Kidney (tissue), 14 donors: ENCODE data around the gene ATP6V1B1. TPM values are rescaled to one million over a fixed set of nuclear protein-coding genes. Genes with fewer than 3 reads are reported as not detected.

Experiments
- DNase-seq, 5 donors: peaks; one replicate each; pipeline ENCODE4 v3.0.0-alpha.2; 2013 to 2020
- FAIRE-seq: peaks from 2 replicates; lab custom pipeline; 2012; peaks lifted over from hg19 to GRCh38; lab: Jason Lieb, UNC
- H3K27ac ChIP-seq, 2 donors: one replicate each; pipeline ENCODE4 v1.7.0; 2013; ENCODE audit warnings: low read depth in 2 of 2, low read length in 2 of 2, inconsistent platforms in 1 of 2
- H3K27me3 ChIP-seq: one replicate; pipeline ENCODE4 v1.7.1; 2013; ENCODE audit warnings: low read length, inconsistent platforms; ENCODE audit not compliant: control insufficient read depth, insufficient read depth
- H3K36me3 ChIP-seq, 3 donors: one replicate each; pipeline versions ENCODE4 v1.7.0 to v1.7.1; 2013; ENCODE audit warnings: low read length in 3 of 3, control low read depth in 1 of 3, inconsistent platforms in 1 of 3; ENCODE audit not compliant: insufficient read depth in 3 of 3, control insufficient read depth in 2 of 3
- H3K4me1 ChIP-seq, 3 donors: one replicate each; pipeline versions ENCODE4 v1.7.0 to v1.7.1; 2013; ENCODE audit warnings: low read length in 3 of 3, inconsistent platforms in 1 of 3, low read depth in 1 of 3; ENCODE audit not compliant: control insufficient read depth in 2 of 3, insufficient read depth in 2 of 3
- H3K4me3 ChIP-seq, 3 donors: one replicate each; pipeline versions ENCODE4 v1.7.0 to v1.8.1; 2013; ENCODE audit warnings: low read length in 3 of 3, control low read depth in 1 of 3, inconsistent platforms in 1 of 3
- H3K9ac ChIP-seq, 3 donors: one replicate each; pipeline versions ENCODE4 v1.7.0 to v1.7.1; 2013; ENCODE audit warnings: low read length in 3 of 3, control low read depth in 1 of 3, inconsistent platforms in 1 of 3
- H3K9me3 ChIP-seq, 3 donors: one replicate each; pipeline versions ENCODE4 v1.7.0 to v1.7.1; 2013; ENCODE audit warnings: low read length in 3 of 3, control low read depth in 1 of 3, inconsistent platforms in 1 of 3; ENCODE audit not compliant: control insufficient read depth in 2 of 3, insufficient read depth in 1 of 3
- intact Hi-C: fragments of 100-400 bp; cut with DNase I; formaldehyde crosslinking; loops from one replicate; pipeline ENCODE4 v1.11.1; 2022
- polyA plus RNA-seq: library from polyadenylated mRNA; stranded (reverse); fragments of 350-450 nt; fragmentation: Illumina TruSeq; extraction: RNeasy Lipid Tissue Mini Kit (QIAGEN cat#74804); gene quantifications from one replicate; pipeline ENCODE4 v1.2.3, GENCODE V29; 2014; ENCODE audit warnings: low read depth, low replicate concordance; ENCODE audit not compliant: insufficient read depth
- total RNA-seq: library from RNA; stranded (reverse); fragmentation: NEBNext Ultra II Directional; extraction: Animal tissue kit (Norgen Biotek cat#: 25700); gene quantifications from one replicate; pipeline ENCODE4 v1.2.1, GENCODE V29; 2021
- TF ChIP-seq, protein P1 (sequence below): IDR thresholded peaks from 3 replicates; pipeline ENCODE4 v1.5.1; 2012; ENCODE audit warnings: mild to moderate bottlenecking, moderate library complexity, borderline replicate concordance; ENCODE audit not compliant: insufficient read depth; ENCODE audit errors: extremely low read depth
- donor health status: control.
- donor health status: control.
- donor health status: control.
- donor health status: control.
- donor health status: control.
- donor health status: DM: yes; HTN: yes; CAD: no.
- donor health status: Normal renal cell carcinoma (clear cell type).

ATP6V1B1 gene
- total and polyA plus RNA-seq, 2 donors from 2014 or later = 37.9 to 400 TPM

DNA sequence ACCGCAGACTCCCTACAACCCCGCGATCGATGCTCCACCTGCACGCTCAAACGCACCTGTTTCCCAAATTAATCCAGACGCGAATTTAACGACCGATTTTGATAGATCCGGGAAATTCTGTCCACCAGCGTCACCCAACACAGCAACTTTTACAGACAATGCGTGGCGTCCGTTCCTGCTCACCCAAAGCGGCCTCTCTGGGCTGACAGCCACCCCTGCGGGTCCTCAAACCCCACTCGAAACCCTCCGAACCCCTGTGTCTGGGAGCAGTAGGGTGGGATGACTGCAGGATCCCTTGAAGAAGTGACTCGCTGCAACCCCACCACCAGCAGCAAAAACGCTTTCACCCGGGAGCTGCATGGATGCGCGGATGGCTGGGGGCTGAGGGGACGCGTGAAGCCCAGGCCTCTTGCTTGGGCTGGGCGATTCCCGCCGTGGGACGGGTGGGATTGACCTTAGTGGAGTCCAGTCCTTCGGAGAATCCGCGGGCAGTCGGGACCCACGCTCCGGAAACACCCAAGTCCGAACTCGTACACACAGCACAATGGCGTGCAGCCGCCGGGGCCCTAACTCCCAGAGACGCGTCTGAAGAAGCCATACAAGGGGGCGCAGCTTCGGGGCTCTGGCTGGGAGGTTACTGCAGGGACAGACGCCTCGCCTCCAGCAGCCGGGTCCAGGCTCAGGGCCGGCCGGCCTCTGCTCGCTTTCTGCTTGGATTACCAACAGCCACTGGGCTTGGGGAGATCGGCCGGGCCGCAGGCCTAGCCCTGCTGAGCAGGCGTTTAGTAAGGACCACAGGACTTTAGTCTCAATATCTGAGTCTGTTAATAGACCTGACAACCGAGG is 31.1 kb upstream of the ATP6V1B1 start:
- intact Hi-C loops = no loop called here
- no peaks in the 10 kb centered on the region for H3K36me3 ChIP-seq
- H3K27me3 ChIP-seq = peaks cover 82% of the 10 kb centered on the region
- no peak overlapping the region for H3K9ac ChIP-seq
- FAIRE-seq = no peak
- H3K4me1 ChIP-seq = peaks cover 0 to 12% (median 0%) of the 10 kb centered on the region in 3 donors
- peak in 1 of 5 donors; percentile 31 for DNase-seq
- H3K27ac ChIP-seq = no peak overlapping the region
- TF ChIP-seq, protein P1, sequence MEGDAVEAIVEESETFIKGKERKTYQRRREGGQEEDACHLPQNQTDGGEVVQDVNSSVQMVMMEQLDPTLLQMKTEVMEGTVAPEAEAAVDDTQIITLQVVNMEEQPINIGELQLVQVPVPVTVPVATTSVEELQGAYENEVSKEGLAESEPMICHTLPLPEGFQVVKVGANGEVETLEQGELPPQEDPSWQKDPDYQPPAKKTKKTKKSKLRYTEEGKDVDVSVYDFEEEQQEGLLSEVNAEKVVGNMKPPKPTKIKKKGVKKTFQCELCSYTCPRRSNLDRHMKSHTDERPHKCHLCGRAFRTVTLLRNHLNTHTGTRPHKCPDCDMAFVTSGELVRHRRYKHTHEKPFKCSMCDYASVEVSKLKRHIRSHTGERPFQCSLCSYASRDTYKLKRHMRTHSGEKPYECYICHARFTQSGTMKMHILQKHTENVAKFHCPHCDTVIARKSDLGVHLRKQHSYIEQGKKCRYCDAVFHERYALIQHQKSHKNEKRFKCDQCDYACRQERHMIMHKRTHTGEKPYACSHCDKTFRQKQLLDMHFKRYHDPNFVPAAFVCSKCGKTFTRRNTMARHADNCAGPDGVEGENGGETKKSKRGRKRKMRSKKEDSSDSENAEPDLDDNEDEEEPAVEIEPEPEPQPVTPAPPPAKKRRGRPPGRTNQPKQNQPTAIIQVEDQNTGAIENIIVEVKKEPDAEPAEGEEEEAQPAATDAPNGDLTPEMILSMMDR = no peak
- no peak overlapping the region for H3K4me3 ChIP-seq
- H3K9me3 ChIP-seq = no peaks in the 10 kb centered on the region

DNA sequence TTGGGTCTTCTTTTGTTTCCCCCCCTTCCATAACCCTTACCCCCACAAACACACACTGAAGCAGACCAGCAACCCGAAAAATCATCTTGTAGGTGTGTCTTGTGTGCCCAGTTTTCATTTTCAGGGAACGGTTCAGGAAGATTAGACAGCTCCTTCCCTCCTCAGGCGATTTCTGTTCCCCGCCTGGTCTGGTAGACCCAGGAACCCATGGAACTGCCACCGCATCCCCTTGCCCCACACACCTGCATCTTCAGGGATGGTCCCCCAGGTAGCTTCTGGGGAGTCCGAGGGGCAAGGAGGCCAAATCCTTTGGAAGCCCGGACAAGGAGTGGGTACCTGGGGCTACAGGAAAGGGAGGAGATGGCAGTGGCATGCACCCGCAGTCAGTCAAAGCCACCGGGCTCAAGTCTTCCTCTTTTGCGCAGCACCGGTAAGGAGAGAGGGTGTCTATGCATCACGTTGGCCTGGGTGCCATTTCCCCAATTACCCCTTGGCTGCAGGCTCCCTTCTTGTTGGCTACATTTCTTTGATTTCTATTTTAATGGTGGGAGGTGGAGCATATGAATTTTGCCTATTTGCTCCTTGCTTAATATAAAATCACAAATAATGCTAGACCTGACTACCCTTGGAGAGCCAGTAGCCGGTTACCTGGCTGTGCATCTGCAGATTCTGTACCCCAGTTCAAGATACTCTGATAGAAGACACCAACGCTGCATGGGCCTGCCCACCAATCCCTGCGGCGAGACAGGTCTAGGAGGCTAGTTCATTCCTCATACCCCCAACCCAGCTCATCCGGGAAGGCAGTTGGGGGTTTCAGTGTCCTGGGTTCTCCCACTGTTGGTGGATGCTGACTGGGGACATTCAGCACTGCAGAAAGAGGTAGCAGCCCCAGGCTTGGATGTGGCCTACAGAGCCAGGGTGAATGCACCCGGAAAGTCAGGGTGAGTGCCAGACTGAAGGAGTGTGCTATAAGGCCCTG is 30.0 kb upstream of the ATP6V1B1 start:
- FAIRE-seq (no peak), DNase-seq (no peak)
- no peak overlapping the region for H3K27ac ChIP-seq
- H3K9ac ChIP-seq = no peak overlapping the region
- peaks cover 87% of the 10 kb centered on the region for H3K27me3 ChIP-seq
- H3K9me3 ChIP-seq = no peaks in the 10 kb centered on the region
- TF ChIP-seq, protein P1 = no peak
- peaks cover 0 to 9% (median 0%) of the 10 kb centered on the region in 3 donors for H3K4me1 ChIP-seq
- no peaks in the 10 kb centered on the region for H3K36me3 ChIP-seq
- intact Hi-C loops = no loop called here
- H3K4me3 ChIP-seq = no peak overlapping the region

DNA sequence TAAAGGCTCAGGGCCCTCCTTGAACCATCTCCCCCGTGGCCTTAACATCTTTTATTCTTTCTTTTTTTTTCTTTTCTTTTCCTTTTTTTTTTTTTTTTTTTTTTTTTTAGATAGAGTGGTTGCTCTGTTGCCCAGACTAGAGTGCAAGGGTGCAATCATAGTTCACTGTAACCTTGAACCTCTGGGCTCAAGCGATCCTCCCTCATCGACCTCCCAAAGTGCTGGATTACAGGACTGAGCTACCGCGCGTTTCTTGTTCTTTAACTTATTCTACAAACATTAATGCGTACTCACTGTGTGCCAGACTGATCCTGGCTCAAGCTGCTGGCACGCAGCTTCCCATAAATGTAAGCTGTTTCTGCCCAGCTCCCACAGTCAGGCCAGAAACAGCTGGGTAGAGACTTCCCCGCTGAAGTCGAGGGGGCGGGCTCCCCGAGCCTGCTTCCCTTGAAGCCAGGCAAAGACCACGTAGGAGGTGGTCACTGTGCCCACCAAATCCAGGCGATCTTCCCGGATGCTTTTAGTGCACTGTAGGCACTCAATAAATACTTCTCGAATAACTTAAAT is 29.2 kb upstream of the ATP6V1B1 start:
- Histone ChIP-seq H3K36me3 (no peaks in the 10 kb centered on the region), H3K27ac (no peak overlapping the region), H3K27me3 (peaks cover 88% of the 10 kb centered on the region), H3K4me3 (no peak overlapping the region), H3K9me3 (no peaks in the 10 kb centered on the region), H3K4me1 (peaks cover 0 to 3% (median 0%) of the 10 kb centered on the region in 3 donors), H3K9ac (no peak overlapping the region)
- DNase-seq (no peak), FAIRE-seq (no peak)
- intact Hi-C loops = no loop called here
- TF ChIP-seq, protein P1 = no peak
